GM12864 (cell line): ENCODE data around the gene CCDC182.

ENCODE experiments used
- DNase-seq: peaks from one replicate; pipeline ENCODE4 v3.0.0-alpha.2; 2011; ENCODE audit warnings: low read depth
- H3K4me3 ChIP-seq: 2 replicates; pipeline ENCODE4 v1.5.1; 2011; ENCODE audit warnings: mild to moderate bottlenecking, low read depth, low read length, control low read depth
- CTCF ChIP-seq: IDR thresholded peaks from 2 replicates; pipeline ENCODE4 v1.5.1; 2011; ENCODE audit warnings: low read depth, mild to moderate bottlenecking, moderate library complexity, low read length, control low read depth, inconsistent platforms; ENCODE audit errors: missing control alignments

Gene CCDC182

GRCh38 chr17:57774872-57775271, 29.8 kb upstream of the CCDC182 start:
- no peak for TF ChIP-seq CTCF
- H3K4me3 ChIP-seq = no peak overlapping the region
- DNase-seq = no peak

- DNase-seq = no peak
- H3K4me3 ChIP-seq = no peak overlapping the region
- TF ChIP-seq CTCF = no peak
Observed at GRCh38 chr17:57773557-57773956, 28.5 kb upstream of the CCDC182 start.

GRCh38 chr17:57772774-57773173, 27.7 kb upstream of the CCDC182 start:
- no peak for TF ChIP-seq CTCF

GRCh38 chr17:57767561-57767960, 22.5 kb upstream of the CCDC182 start:
- H3K4me3 ChIP-seq = no peak overlapping the region
- no peak for TF ChIP-seq CTCF
- no peak for DNase-seq

More at GRCh38 chr17:57772774-57773173, 27.7 kb upstream of the CCDC182 start:
- H3K4me3 ChIP-seq = no peak overlapping the region
- DNase-seq = no peak

- no peak overlapping the region for H3K4me3 ChIP-seq
- TF ChIP-seq CTCF = no peak
- no peak for DNase-seq
Observed at GRCh38 chr17:57766318-57766943, 21.3 kb upstream of the CCDC182 start.

GRCh38 chr17:57762452-57763395, 17.6 kb upstream of the CCDC182 start:
- TF ChIP-seq CTCF = no peak
- DNase-seq = no peak
- H3K4me3 ChIP-seq = no peak overlapping the region
